HepG2 (cell line): ENCODE measurements around the gene CPNE4. TPM values are rescaled to one million over a fixed set of nuclear protein-coding genes. Genes with fewer than 3 reads are reported as not detected.

ENCODE experiments used
- ATAC-seq: fragments of 200-7000 bp; cut with Tn5 transposase; 3 replicates; pipeline ENCODE4 v1.9.1; 2020; ENCODE audit warnings: mild to moderate bottlenecking, moderate library complexity
- BruUV-seq: library from RNA; stranded (reverse); fragments of 400-500 nt; replicated peaks from 2 replicates; lab custom pipeline; 2021; lab: Mats Ljungman, UMichigan
- CTCF ChIA-PET: fragments of 300-600 bp; formaldehyde crosslinking; extraction: SDS; loops from one replicate; lab custom pipeline; 2021; ENCODE audit warnings: low total read pairs, inconsistent platforms, low intra/inter-chr PET ratio; lab: Yijun Ruan, JAX
- POLR2A ChIA-PET: fragments of 350-600 bp; sonication (Branson Sonifier 250); formaldehyde crosslinking; loops from one replicate; lab custom pipeline; 2020; ENCODE audit warnings: antibody characterized with exemption, inconsistent platforms; lab: Yijun Ruan, JAX
- DNase-seq: peaks from one replicate; pipeline ENCODE4 v3.0.0-alpha.2; 2015; ENCODE audit warnings: low spot score
- FAIRE-seq: peaks from 3 replicates; lab custom pipeline; 2011; peaks lifted over from hg19 to GRCh38; lab: Jason Lieb, UNC
- H2AFZ ChIP-seq: one replicate; pipeline ENCODE4 v1.6.1; 2011; ENCODE audit warnings: low read length, inconsistent platforms
- H3K27ac ChIP-seq: fragments of 300-600 bp; 3 replicates; pipeline ENCODE4 v1.8.0; 2011; ENCODE audit warnings: mixed run types, mild to moderate bottlenecking, mixed read lengths, low read length, inconsistent platforms; ENCODE audit not compliant: insufficient read depth; ENCODE audit errors: extremely low read length
- H3K27me3 ChIP-seq, 2 experiments: fragments of 200-600 bp in 1 of 2; 2 replicates in 1 of 2; 3 replicates in 1 of 2; pipeline versions ENCODE4 v1.6.0 to v1.8.0; 2011; ENCODE audit warnings: low read length in 2 of 2, mild to moderate bottlenecking in 2 of 2, moderate library complexity in 2 of 2, inconsistent platforms in 1 of 2; ENCODE audit not compliant: insufficient read depth in 2 of 2, control insufficient read depth in 1 of 2
- H3K36me3 ChIP-seq, 2 experiments: fragments of 200-600 bp in 1 of 2; replicated peaks in 1 of 2; 2 replicates in 1 of 2; 3 replicates in 1 of 2; pipeline versions ENCODE4 v1.5.1 to v1.8.0; 2011; ENCODE audit warnings: low read length in 2 of 2, inconsistent platforms in 1 of 2; ENCODE audit not compliant: insufficient read depth in 2 of 2, control insufficient read depth in 1 of 2
- H3K4me1 ChIP-seq: 2 replicates; pipeline ENCODE4 v1.5.1; 2012; ENCODE audit warnings: low read length, inconsistent platforms; ENCODE audit not compliant: insufficient read depth
- H3K4me2 ChIP-seq: 2 replicates; pipeline ENCODE4 v1.6.0; 2011; ENCODE audit warnings: low read depth, low read length, inconsistent platforms
- H3K4me3 ChIP-seq, 3 experiments: fragments of 200-600 bp in 1 of 3; sonication (generic), shearing (Covaris generic) in 1 of 3; replicated peaks in 1 of 3; 2 replicates each; pipeline ENCODE4 v1.5.1; 2011 to 2016; ENCODE audit warnings: low read length in 3 of 3, inconsistent platforms in 2 of 3, low read depth in 2 of 3, mild to moderate bottlenecking in 2 of 3, control low read depth in 1 of 3, mixed read lengths in 1 of 3; ENCODE audit not compliant: insufficient read depth in 1 of 3
- H3K79me2 ChIP-seq: one replicate; pipeline ENCODE4 v1.6.1; 2011; ENCODE audit warnings: low read length, inconsistent platforms; ENCODE audit not compliant: insufficient read depth
- H3K9ac ChIP-seq: 2 replicates; pipeline ENCODE4 v1.6.0; 2011; ENCODE audit warnings: mild to moderate bottlenecking, low read depth, low read length, inconsistent platforms; ENCODE audit not compliant: insufficient read depth
- H3K9me3 ChIP-seq: 2 replicates; pipeline ENCODE4 v1.5.1; 2012; ENCODE audit warnings: mild to moderate bottlenecking, low read length
- H4K20me1 ChIP-seq: 2 replicates; pipeline ENCODE4 v1.6.0; 2011; ENCODE audit warnings: inconsistent platforms, mild to moderate bottlenecking, low read length, moderate library complexity; ENCODE audit not compliant: insufficient read depth
- FOXP1 ChIP-seq, 2 experiments: fragments of 450-650 bp in 1 of 2; IDR thresholded peaks; 2 replicates each; pipeline ENCODE4 v1.6.1; 2017 to 2018; ENCODE audit warnings: antibody characterized with exemption in 1 of 2
- HNF1A ChIP-seq, 2 experiments: sonication (generic) in 1 of 2; formaldehyde crosslinking in 1 of 2; IDR thresholded peaks; 2 replicates each; pipeline versions ENCODE4 v1.4.0 to v1.6.1; 2016 to 2020; ENCODE audit warnings: borderline replicate concordance in 1 of 2, low read depth in 1 of 2, mild to moderate bottlenecking in 1 of 2, missing genetic modification reagents in 1 of 2
- MATR3 ChIP-seq: sonication (generic); formaldehyde crosslinking; IDR thresholded peaks from 2 replicates; pipeline ENCODE4 v1.4.0; 2020; ENCODE audit warnings: missing genetic modification reagents
- ZNF432 ChIP-seq: sonication (generic); formaldehyde crosslinking; IDR thresholded peaks from 2 replicates; pipeline ENCODE4 v1.5.0; 2020; ENCODE audit warnings: missing genetic modification reagents, mild to moderate bottlenecking, borderline replicate concordance
- WGBS: methylation state at CpG from one replicate; pipeline ENCODE4 v1.1.6; 2017; ENCODE audit warnings: low lambda C conversion rate; 5-methylcytosine and 5-hydroxymethylcytosine counted together
- in situ Hi-C: cut with HindIII; loops from 2 replicates; pipeline ENCODE4 v1.10.0; 2017; ENCODE audit warnings: low pct_unique_long_range_greater_than_20kb; ENCODE audit not compliant: extremely low pct_ligation_motif_present
- intact Hi-C: fragments of 100-400 bp; cut with micrococcal nuclease; formaldehyde crosslinking; loops from one replicate; pipeline ENCODE4 v1.10.0; 2022; ENCODE audit not compliant: unreplicated experiment
- polyA plus RNA-seq, 8 experiments: library from polyadenylated mRNA; depleted of rRNA in 3 of 8; stranded (reverse) in 7 of 8; unstranded in 1 of 8; fragments of >200 nt; fragmentation: Illumina TruSeq in 4 of 8; extraction: Trizol in 4 of 8; gene quantifications; 2 replicates each; pipeline versions ENCODE4 v1.2.1 to v1.2.3, GENCODE V29; 2011 to 2016; ENCODE audit warnings: low read depth in 4 of 8, missing spikeins in 1 of 8, mixed read lengths in 1 of 8; ENCODE audit not compliant: insufficient read depth in 1 of 8
- total RNA-seq, 5 experiments: library from RNA; depleted of rRNA; stranded (reverse); fragments of >200 nt; fragmentation: Illumina TruSeq; extraction: Trizol; gene quantifications; 2 replicates each; pipeline ENCODE4 v1.2.3, GENCODE V29; 2016; ENCODE audit warnings: low read depth in 1 of 5
- TF ChIP-seq, protein P1 (sequence below): sonication (generic); formaldehyde crosslinking; IDR thresholded peaks from 2 replicates; pipeline ENCODE4 v1.8.1; 2022; ENCODE audit warnings: low read depth, mild to moderate bottlenecking, missing genetic modification reagents

The CPNE4 gene
- total and polyA plus RNA-seq, 2 of the 13 experiments (the other 11 are each of a cell fraction or from before 2014, with no cell fraction given): not detected

DNA sequence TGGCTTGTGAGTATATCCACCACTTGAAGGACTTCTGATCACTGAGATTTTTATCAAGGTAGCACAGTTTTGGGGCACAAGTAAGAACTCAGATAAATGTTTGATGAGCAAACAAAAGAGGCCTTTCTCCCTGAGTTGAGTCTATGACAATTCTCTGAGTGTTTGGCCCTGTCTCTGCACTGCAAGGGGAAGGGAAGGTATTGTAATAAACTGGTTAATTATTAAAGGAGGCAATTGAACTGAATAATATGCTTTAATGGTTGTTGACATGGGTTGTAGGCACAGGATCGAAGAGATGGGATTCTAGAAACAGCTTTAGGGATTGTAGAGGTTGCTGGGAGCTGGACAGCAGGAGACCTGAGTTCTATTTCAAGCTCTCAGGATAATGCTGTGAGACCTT lies 437.0 kb downstream of the CPNE4 start:
- H3K79me2 ChIP-seq: no peaks in the 10 kb centered on the region
- intact Hi-C loops: no loop called here
- WGBS: 0% methylated on average over 1 of the region's 1 CpG
- FAIRE-seq: no peak
- DNase-seq: peak; percentile 44
- BruUV-seq: no TSS peak
- in situ Hi-C loops: no loop called here
- H3K27me3 ChIP-seq: no peaks in the 10 kb centered on the region
- no peak overlapping the region for H2AFZ ChIP-seq
- H4K20me1 ChIP-seq: no peaks in the 10 kb centered on the region
- ChIA-PET CTCF (no interaction called here), POLR2A (no interaction called here)
- no peak overlapping the region for H3K4me2 ChIP-seq
- peaks cover 8% of the 10 kb centered on the region; the same call in 1 of the 2 replicates for H3K4me1 ChIP-seq
- H3K27ac ChIP-seq: no peak overlapping the region
- no peaks in the 10 kb centered on the region for H3K36me3 ChIP-seq
- H3K9me3 ChIP-seq: no peaks in the 10 kb centered on the region
- peak; percentile 66 for ATAC-seq
- H3K4me3 ChIP-seq: no peak overlapping the region
- TF ChIP-seq MATR3 (CRISPR knock-in tag): no peak
- no peak for TF ChIP-seq HNF1A (IDR thresholded peaks at IDR 0.05; ENCODE audit: low read depth)
- TF ChIP-seq HNF1A (CRISPR knock-in tag; IDR thresholded peaks at IDR 0.05; ENCODE audit: borderline replicate concordance): peak; percentile 30; the same call in 1 of the 2 replicates
- no peak for TF ChIP-seq FOXP1 (IDR thresholded peaks at IDR 0.05)
- no peak for TF ChIP-seq FOXP1 (CRISPR knock-in tag; IDR thresholded peaks at IDR 0.05)
- no peak for TF ChIP-seq ZNF432 (CRISPR knock-in tag)
- TF ChIP-seq, protein P1, sequence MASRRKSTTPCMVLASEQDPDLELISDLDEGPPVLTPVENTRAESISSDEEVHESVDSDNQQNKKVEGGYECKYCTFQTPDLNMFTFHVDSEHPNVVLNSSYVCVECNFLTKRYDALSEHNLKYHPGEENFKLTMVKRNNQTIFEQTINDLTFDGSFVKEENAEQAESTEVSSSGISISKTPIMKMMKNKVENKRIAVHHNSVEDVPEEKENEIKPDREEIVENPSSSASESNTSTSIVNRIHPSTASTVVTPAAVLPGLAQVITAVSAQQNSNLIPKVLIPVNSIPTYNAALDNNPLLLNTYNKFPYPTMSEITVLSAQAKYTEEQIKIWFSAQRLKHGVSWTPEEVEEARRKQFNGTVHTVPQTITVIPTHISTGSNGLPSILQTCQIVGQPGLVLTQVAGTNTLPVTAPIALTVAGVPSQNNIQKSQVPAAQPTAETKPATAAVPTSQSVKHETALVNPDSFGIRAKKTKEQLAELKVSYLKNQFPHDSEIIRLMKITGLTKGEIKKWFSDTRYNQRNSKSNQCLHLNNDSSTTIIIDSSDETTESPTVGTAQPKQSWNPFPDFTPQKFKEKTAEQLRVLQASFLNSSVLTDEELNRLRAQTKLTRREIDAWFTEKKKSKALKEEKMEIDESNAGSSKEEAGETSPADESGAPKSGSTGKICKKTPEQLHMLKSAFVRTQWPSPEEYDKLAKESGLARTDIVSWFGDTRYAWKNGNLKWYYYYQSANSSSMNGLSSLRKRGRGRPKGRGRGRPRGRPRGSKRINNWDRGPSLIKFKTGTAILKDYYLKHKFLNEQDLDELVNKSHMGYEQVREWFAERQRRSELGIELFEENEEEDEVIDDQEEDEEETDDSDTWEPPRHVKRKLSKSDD: no peak
- no peak overlapping the region for H3K9ac ChIP-seq
